Measurements from ENCODE around the gene IFIT3. TPM values are rescaled to one million over a fixed set of nuclear protein-coding genes. Genes with fewer than 3 reads are reported as not detected.

IFIT3 gene
- total and polyA plus RNA-seq, 2 of the 8 experiments (the other 6 are each of a cell fraction or from before 2014, with no cell fraction given): 0.12 to 0.84 TPM

DNA sequence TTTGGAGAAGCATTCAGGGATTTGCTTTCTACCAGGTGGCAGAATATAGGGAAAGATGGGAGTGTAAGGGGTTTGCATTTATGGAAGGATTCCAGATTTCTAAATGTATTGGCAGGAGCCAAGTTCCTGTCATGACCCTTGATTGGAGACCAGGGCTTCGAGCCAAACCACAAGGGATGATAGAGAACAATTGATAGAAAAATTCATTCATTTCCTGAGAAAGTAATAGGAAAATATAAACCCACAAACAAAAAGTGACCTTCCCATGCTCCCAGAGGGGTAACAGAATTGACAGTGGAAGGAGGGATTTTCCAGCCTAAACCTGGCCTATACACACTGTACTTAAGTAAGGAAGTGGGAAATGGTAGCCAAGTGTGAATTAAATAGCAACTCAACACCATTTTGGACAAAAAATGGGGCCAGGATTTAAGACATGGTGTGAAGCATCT lies 48.4 kb upstream of the IFIT3 start (continued):
- no peak for TF ChIP-seq SP2 (IDR thresholded peaks at IDR 0.05; ENCODE audit: low read length)
- TF ChIP-seq CEBPB (IDR thresholded peaks at IDR 0.05; ENCODE audit: low read depth, low read length): no peak
- no peak for TF ChIP-seq KDM4A (IDR thresholded peaks at IDR 0.05; ENCODE audit: low read depth, low read length, severe bottlenecking)
- TF ChIP-seq CHD2 (IDR thresholded peaks at IDR 0.05; ENCODE audit: low read length): no peak
- TF ChIP-seq EP300 (IDR thresholded peaks at IDR 0.05; ENCODE audit: borderline replicate concordance in 1 of 2, low read depth in 2 of 2, low read length in 2 of 2): no peak
- TF ChIP-seq, protein P1, sequence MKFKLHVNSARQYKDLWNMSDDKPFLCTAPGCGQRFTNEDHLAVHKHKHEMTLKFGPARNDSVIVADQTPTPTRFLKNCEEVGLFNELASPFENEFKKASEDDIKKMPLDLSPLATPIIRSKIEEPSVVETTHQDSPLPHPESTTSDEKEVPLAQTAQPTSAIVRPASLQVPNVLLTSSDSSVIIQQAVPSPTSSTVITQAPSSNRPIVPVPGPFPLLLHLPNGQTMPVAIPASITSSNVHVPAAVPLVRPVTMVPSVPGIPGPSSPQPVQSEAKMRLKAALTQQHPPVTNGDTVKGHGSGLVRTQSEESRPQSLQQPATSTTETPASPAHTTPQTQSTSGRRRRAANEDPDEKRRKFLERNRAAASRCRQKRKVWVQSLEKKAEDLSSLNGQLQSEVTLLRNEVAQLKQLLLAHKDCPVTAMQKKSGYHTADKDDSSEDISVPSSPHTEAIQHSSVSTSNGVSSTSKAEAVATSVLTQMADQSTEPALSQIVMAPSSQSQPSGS (IDR thresholded peaks at IDR 0.05; ENCODE audit: low read length): no peak
- TF ChIP-seq JUND (IDR thresholded peaks at IDR 0.05; ENCODE audit: low read length): no peak
